GM19452 (cell line): ENCODE measurements around the gene REEP1.
"Not testable (repeated sequence)": the region's sequence is repeated elsewhere in the genome, so short reads cannot be mapped to it uniquely, and the experiment has no call there.

Source experiments
- ATAC-seq: cut with Tn5 transposase; IDR thresholded peaks from one replicate; pipeline ENCODE4 v1.9.1; 2021; ENCODE audit not compliant: unreplicated experiment

Gene REEP1

GRCh38 chr2:86347401-86347800, 10.0 kb upstream of the REEP1 start:
- no peak for ATAC-seq

- not testable (repeated sequence) for ATAC-seq
Observed at GRCh38 chr2:86345783-86346370, 8.5 kb upstream of the REEP1 start.

GRCh38 chr2:86344404-86344803, 7.0 kb upstream of the REEP1 start:
- ATAC-seq: no peak

- ATAC-seq: no peak
Observed at GRCh38 chr2:86342488-86342887, 5.1 kb upstream of the REEP1 start.

GRCh38 chr2:86341470-86341869, 4.0 kb upstream of the REEP1 start:
- ATAC-seq: no peak

- ATAC-seq: no peak
Observed at GRCh38 chr2:86338778-86339295, 1.4 kb upstream of the REEP1 start.

GRCh38 chr2:86336675-86337243, 667 bp downstream of the REEP1 start:
- no peak for ATAC-seq

- no peak for ATAC-seq
Observed at GRCh38 chr2:86335865-86336674, 1.4 kb downstream of the REEP1 start.

- ATAC-seq: no peak
Observed at GRCh38 chr2:86333378-86333777, 4.0 kb downstream of the REEP1 start.

GRCh38 chr2:86332654-86333053, 4.8 kb downstream of the REEP1 start:
- no peak for ATAC-seq

GRCh38 chr2:86331384-86331783, 6.0 kb downstream of the REEP1 start:
- no peak for ATAC-seq

GRCh38 chr2:86330001-86330400, 7.4 kb downstream of the REEP1 start:
- ATAC-seq: no peak

- ATAC-seq: no peak
Observed at GRCh38 chr2:86323273-86324021, 14.0 kb downstream of the REEP1 start.

- ATAC-seq: no peak
Observed at GRCh38 chr2:86319700-86320580, 17.5 kb downstream of the REEP1 start.

- ATAC-seq: no peak
Observed at GRCh38 chr2:86315084-86315483, 22.3 kb downstream of the REEP1 start.

GRCh38 chr2:86314125-86314524, 23.3 kb downstream of the REEP1 start:
- ATAC-seq: no peak

- ATAC-seq: no peak
Observed at GRCh38 chr2:86313341-86313740, 24.1 kb downstream of the REEP1 start.

- ATAC-seq: no peak
Observed at GRCh38 chr2:86311879-86312278, 25.5 kb downstream of the REEP1 start.

- ATAC-seq: no peak
Observed at GRCh38 chr2:86309966-86310365, 27.5 kb downstream of the REEP1 start.

- ATAC-seq: no peak
Observed at GRCh38 chr2:86308984-86309695, 28.3 kb downstream of the REEP1 start.
